ACC112 (cell line): ENCODE results near the gene FCRLA.
A peak's percentile ranks its signal among the peaks of the same experiment; 100 is the strongest.
"Not testable (repeated sequence)": the region's sequence is repeated elsewhere in the genome, so short reads cannot be mapped to it uniquely, and the experiment has no call there.

Experiments used
- H2AFZ ChIP-seq: fragments of 200-600 bp; sonication (generic); one replicate; pipeline ENCODE4 v1.6.0; 2017; ENCODE audit warnings: antibody characterized with exemption, low read length; ENCODE audit not compliant: unreplicated experiment
- H3K27ac ChIP-seq: fragments of 200-600 bp; sonication (generic); 2 replicates; pipeline ENCODE4 v1.5.1; 2014; ENCODE audit warnings: low read depth, mild to moderate bottlenecking, antibody characterized with exemption, low read length, moderate library complexity
- H3K27me3 ChIP-seq: fragments of 200-600 bp; sonication (generic); 2 replicates; pipeline ENCODE4 v1.6.1; 2014; ENCODE audit warnings: mild to moderate bottlenecking, antibody characterized with exemption, low read length, moderate library complexity, mixed read lengths; ENCODE audit not compliant: insufficient read depth
- H3K36me3 ChIP-seq: fragments of 200-600 bp; sonication (generic); 2 replicates; pipeline ENCODE4 v1.6.1; 2016; ENCODE audit warnings: mild to moderate bottlenecking, antibody characterized with exemption, low read length, moderate library complexity, mixed read lengths; ENCODE audit not compliant: insufficient read depth
- H3K4me1 ChIP-seq: fragments of 200-600 bp; sonication (generic); one replicate; pipeline ENCODE4 v1.6.1; 2016; ENCODE audit warnings: low read length, mixed read lengths; ENCODE audit not compliant: insufficient read depth, unreplicated experiment, control insufficient read depth
- H3K4me3 ChIP-seq: fragments of 200-600 bp; sonication (generic); 2 replicates; pipeline ENCODE4 v1.5.1; 2014; ENCODE audit warnings: mild to moderate bottlenecking, low read depth, low read length
- H3K79me2 ChIP-seq: fragments of 200-600 bp; sonication (generic); one replicate; pipeline ENCODE4 v1.6.0; 2016; ENCODE audit warnings: low read length; ENCODE audit not compliant: control insufficient read depth, unreplicated experiment, insufficient read depth

The FCRLA gene

GRCh38 chr1:161674908-161675307, 32.1 kb upstream of the FCRLA start:
- H3K4me1 ChIP-seq, H2AFZ ChIP-seq, H3K36me3 ChIP-seq, H3K79me2 ChIP-seq, H3K27me3 ChIP-seq, H3K4me3 ChIP-seq, H3K27ac ChIP-seq: not testable (repeated sequence)

DNA sequence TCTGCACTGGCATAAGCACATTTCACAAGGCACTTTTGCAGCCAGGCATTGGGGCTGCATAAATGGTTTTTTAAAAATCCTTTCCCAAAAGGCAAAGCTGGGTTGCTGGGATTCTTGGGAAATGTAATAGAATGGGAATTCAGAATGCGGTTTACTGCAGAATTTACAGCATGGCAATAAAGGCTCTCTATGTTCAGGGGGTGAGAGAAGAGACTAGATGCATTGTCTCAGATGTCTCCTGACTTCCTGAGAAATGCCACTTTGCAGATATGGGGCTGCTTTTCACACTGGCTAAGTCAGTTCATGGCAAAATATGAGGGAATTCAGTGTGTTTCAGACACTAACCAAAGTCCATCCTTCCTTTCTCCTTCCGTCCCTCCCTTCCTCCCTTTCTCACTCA, 30.6 kb upstream of the FCRLA start:
- Histone ChIP-seq H3K79me2 (no peaks in the 10 kb centered on the region), H3K27ac (no peak overlapping the region), H3K36me3 (no peaks in the 10 kb centered on the region), H3K27me3 (no peaks in the 10 kb centered on the region), H2AFZ (no peak overlapping the region), H3K4me1 (no peaks in the 10 kb centered on the region), H3K4me3 (no peak overlapping the region)

DNA sequence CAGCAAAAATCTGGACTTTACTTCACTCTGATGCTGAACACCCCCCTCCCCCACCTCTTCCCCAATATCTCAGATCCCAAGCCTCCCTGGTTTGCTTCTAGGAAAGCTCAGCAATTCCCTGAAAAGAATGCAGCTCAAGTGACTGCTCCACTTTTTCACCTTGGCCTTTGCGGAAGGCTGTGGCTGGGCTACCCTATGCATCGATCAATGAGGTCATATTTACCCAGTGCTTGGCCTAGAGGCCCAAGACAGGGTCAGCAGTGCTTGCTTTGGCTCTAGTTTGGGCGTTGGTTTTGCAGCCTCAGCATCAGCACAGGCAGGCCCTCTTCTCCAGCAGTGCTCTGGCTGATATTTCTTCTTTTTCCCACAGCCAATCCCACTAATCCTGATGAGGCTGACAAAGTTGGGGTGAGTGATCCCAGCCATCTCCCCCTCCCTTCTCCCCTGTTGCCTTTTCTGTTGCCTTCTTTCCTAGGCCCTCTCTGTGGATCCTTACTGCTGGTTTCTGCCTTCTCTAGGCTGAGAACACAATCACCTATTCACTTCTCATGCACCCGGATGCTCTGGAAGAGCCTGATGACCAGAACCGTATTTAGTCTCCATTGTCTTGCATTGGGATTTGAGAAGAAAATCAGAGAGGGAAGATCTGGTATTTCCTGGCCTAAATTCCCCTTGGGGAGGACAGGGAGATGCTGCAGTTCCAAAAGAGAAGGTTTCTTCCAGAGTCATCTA, 29.9 kb upstream of the FCRLA start:
- no peaks in the 10 kb centered on the region for H3K79me2 ChIP-seq
- no peaks in the 10 kb centered on the region for H3K27me3 ChIP-seq
- H3K4me3 ChIP-seq: no peak overlapping the region
- no peak overlapping the region for H2AFZ ChIP-seq
- H3K27ac ChIP-seq: no peak overlapping the region
- no peaks in the 10 kb centered on the region for H3K36me3 ChIP-seq
- H3K4me1 ChIP-seq: no peaks in the 10 kb centered on the region

- Histone ChIP-seq H3K79me2 (no peaks in the 10 kb centered on the region), H3K27me3 (no peaks in the 10 kb centered on the region), H3K4me1 (no peaks in the 10 kb centered on the region), H3K27ac (no peak overlapping the region), H3K4me3 (no peak overlapping the region), H3K36me3 (no peaks in the 10 kb centered on the region), H2AFZ (no peak overlapping the region)
Measured at GRCh38 chr1:161678500-161678899, 28.5 kb upstream of the FCRLA start.

DNA sequence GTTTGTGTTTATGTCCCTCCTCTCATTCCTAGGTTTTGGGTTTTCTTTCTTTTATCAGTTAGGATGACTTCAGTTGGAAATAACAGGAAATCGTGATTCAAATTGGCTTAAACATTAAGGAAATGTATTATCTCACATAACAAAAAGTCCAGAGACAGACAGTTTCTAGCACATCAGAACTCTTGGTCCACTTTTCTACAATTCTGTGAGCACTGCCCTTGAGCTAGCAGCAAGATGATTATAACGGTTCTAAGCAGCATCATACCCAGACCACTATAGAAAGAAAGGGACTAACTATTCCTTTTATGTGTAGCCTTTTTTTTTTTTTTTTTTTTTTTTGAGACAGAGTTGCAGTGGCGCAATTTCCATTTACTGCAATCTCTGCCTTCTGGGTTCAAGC, 25.1 kb upstream of the FCRLA start:
- Histone ChIP-seq H3K4me1 (no peaks in the 10 kb centered on the region), H3K36me3 (no peaks in the 10 kb centered on the region), H2AFZ (peak overlapping the region; percentile 32), H3K27ac (no peak overlapping the region), H3K79me2 (no peaks in the 10 kb centered on the region), H3K4me3 (no peak overlapping the region), H3K27me3 (no peaks in the 10 kb centered on the region)

DNA sequence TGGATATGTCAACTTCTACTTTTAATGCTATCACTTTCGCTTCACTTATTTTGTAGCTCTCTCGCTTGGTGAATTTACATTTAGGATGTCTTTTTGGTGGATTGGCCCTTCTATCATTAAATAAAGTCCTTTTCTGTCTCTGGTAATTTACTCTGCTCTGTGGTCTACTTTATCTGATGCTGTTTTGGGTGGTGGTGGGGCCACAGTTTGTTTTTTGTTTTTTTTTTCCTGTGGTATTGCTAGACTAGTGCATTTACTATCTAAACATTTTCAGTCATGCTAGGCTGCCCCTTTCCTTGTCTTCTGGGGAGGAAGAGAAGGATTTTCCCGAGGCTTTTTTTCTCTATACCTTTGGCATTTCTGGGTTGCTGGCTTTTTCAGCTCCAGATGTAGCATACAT, 18.1 kb upstream of the FCRLA start:
- Histone ChIP-seq H3K27me3 (no peaks in the 10 kb centered on the region), H3K79me2 (no peaks in the 10 kb centered on the region), H3K36me3 (no peaks in the 10 kb centered on the region), H2AFZ (no peak overlapping the region), H3K27ac (no peak overlapping the region), H3K4me1 (no peaks in the 10 kb centered on the region), H3K4me3 (no peak overlapping the region)

DNA sequence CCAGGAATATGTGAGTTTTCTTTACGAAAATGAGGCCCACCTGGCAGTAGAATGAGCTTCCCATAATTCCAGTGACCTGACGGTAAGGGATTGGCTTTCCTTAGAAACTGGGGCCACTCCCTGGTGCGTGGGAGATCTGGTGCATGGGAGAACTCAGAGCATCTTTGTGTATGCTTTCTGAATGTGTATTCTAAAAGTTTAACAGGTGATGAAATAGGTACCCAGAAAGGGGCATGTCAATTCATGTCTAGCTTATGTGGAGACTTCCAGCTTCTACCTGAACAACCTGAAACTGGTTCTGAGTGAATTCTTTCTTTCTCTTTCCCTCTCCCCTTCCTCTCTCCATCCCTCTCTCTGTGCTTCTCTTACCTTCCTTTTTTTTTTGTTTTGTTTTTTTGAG, 15.2 kb upstream of the FCRLA start:
- Histone ChIP-seq H3K79me2 (no peaks in the 10 kb centered on the region), H2AFZ (no peak overlapping the region), H3K4me1 (no peaks in the 10 kb centered on the region), H3K4me3 (no peak overlapping the region), H3K27ac (no peak overlapping the region), H3K27me3 (0 out of 2 replicates have a peak, but pooled peaks cover 3% of the 10 kb centered on the region), H3K36me3 (no peaks in the 10 kb centered on the region)

- H3K27ac ChIP-seq, H2AFZ ChIP-seq, H3K4me3 ChIP-seq, H3K27me3 ChIP-seq, H3K36me3 ChIP-seq, H3K79me2 ChIP-seq, H3K4me1 ChIP-seq: not testable (repeated sequence)
Measured at GRCh38 chr1:161693020-161693712, 13.9 kb upstream of the FCRLA start.

GRCh38 chr1:161698302-161698701, 8.7 kb upstream of the FCRLA start:
- H2AFZ ChIP-seq, H3K27me3 ChIP-seq, H3K4me3 ChIP-seq, H3K79me2 ChIP-seq, H3K4me1 ChIP-seq, H3K36me3 ChIP-seq, H3K27ac ChIP-seq: not testable (repeated sequence)

GRCh38 chr1:161702250-161702649, 4.8 kb upstream of the FCRLA start:
- Histone ChIP-seq H3K4me1 (peaks cover 16% of the 10 kb centered on the region), H2AFZ (no peak overlapping the region), H3K27ac (no peak overlapping the region), H3K36me3 (no peaks in the 10 kb centered on the region), H3K79me2 (no peaks in the 10 kb centered on the region), H3K4me3 (no peak overlapping the region), H3K27me3 (no peaks in the 10 kb centered on the region)

DNA sequence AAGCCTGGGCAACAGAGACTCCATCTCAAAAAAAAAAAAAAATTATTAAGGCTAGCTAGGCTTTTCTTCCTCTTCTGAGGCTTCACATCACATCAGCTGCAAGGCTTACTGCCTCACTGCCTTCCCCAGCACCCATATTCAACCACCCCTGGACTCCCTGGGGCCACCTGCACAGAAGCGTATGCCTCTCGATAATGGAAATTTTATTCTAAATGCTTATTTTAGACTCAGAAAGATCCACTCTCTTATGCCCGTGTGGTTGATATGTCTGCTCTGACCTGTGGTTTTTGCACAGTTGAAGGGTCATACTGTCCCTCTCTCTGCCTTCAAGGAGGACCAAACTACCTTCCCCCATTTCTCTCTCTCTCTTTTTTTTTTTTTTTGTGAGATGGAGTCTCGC, 1.5 kb upstream of the FCRLA start:
- Histone ChIP-seq H3K27ac (peak overlapping the region; percentile 93), H3K79me2 (no peaks in the 10 kb centered on the region), H3K4me3 (no peak overlapping the region), H3K4me1 (peaks cover 18% of the 10 kb centered on the region), H3K36me3 (no peaks in the 10 kb centered on the region), H2AFZ (no peak overlapping the region), H3K27me3 (no peaks in the 10 kb centered on the region)
